ENCODE data around the gene RMC1.
A peak's percentile ranks its signal among the peaks of the same experiment; 100 is the strongest.

Gene RMC1

DNA sequence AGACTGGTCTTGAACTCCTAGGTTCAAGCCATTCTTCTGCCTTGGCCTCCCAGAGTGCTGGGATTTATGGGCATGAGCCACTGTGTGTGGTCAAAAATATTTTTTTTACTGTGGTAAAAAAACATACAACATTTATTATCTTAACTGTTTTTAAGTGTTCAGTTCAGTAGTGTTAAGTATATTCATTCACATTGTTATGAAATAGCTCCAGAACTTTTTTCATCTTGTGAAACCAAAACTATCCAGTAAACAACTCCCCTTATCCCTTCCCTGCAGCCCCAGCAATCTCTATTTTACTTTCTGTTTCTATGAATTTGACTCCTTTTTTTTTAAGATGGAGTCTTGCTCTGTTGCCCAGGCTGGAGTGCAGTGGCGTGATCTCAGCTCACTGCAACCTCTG lies 9.3 kb downstream of the RMC1 start:
- POLR2A ChIA-PET: no interaction called here
- TF ChIP-seq PKNOX1 (IDR thresholded peaks at IDR 0.05): no peak
- DNase-seq (ENCODE audit: extremely low spot score): no peak
- CTCF ChIA-PET: no interaction called here

DNA sequence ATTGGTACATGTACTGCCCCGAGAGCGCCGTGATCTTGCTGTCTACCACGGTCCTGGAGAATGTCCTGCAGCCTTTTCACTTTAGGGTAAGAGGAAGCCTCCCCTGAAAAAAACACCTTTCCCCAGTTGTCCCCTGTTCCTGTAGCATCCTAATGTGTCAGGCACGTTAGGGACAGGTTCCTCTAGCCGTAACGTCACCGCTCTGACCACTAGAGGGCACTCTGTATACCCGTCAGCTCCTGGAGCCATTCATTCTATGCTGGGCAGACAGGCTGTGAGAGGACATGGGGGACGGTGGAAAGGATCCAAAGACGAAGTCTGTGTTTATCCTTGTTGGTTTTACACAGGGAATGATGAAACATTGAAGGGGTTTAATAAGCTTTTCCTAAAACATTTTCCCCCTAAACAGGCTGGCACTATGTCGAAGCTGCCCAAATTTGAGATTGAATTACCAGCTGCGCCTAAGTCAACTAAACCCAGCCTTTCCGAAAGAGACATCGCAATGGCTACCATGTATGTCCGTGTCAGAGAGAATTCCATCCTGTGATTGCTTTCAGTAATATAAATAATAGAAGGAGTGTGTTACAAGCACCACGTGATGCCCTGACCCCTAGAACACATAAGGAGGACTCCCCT lies 12.7 kb downstream of the RMC1 start:
- peak; percentile 44 for TF ChIP-seq PKNOX1 (IDR thresholded peaks at IDR 0.05)
- no peak for TF ChIP-seq ZNF384 (IDR thresholded peaks at IDR 0.05)
- peak; percentile 88 for DNase-seq (ENCODE audit: extremely low spot score)
- ChIA-PET CTCF (interaction anchor here (0.6 to 1.9 kb wide), 11 partner anchors 10 to 281 kb away, joined by 3 to 12 read pairs (median 5); partner anchors contain the start of gene NPC1), POLR2A (interaction anchor here (1.1 kb wide), 1 partner anchor 63 kb away, joined by 4 read pairs; the partner anchor contains the start of gene RIOK3)

DNA sequence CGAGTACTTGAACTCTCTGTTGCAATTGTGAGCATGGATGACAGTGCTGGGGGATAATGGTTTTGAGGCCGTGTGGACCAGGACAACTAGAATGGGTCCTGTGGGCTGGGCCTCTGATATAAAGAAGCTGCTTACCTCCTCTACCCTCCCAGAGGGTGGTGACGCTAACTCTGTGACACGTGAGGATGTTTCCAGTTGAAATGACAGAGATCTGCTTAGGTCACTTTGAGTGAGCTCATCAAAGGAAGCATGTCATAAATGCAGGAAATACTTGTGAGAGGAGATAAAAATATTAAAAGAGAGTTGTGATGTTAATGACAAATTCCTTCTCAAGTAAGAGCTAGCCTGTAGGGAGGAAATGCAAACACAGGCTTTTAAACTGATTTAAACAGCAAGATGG lies 16.4 kb downstream of the RMC1 start:
- DNase-seq (ENCODE audit: extremely low spot score): no peak
- CTCF ChIA-PET: no interaction called here
- POLR2A ChIA-PET: no interaction called here
- TF ChIP-seq FOXM1 (IDR thresholded peaks at IDR 0.05; ENCODE audit: borderline replicate concordance) (no peak), SUZ12 (IDR thresholded peaks at IDR 0.05) (no peak), ELF4 (IDR thresholded peaks at IDR 0.05) (no peak), ZNF384 (IDR thresholded peaks at IDR 0.05) (no peak), BHLHE40 (IDR thresholded peaks at IDR 0.05; ENCODE audit: borderline replicate concordance) (no peak), TARDBP (IDR thresholded peaks at IDR 0.05) (no peak), HDGF (IDR thresholded peaks at IDR 0.05; ENCODE audit: borderline replicate concordance) (no peak), NFRKB (IDR thresholded peaks at IDR 0.05) (no peak), L3MBTL2 (conservative IDR thresholded peaks at IDR 0.05) (no peak)

GRCh38 chr18:23521271-23521670 lies 18.0 kb downstream of the RMC1 start:
- DNase-seq (ENCODE audit: extremely low spot score): no peak
- no peak for TF ChIP-seq CTBP1 (IDR thresholded peaks at IDR 0.05; ENCODE audit: borderline replicate concordance)
- no peak for TF ChIP-seq TARDBP (IDR thresholded peaks at IDR 0.05)
- no peak for TF ChIP-seq ELF4 (IDR thresholded peaks at IDR 0.05)
- TF ChIP-seq LEF1 (IDR thresholded peaks at IDR 0.05; ENCODE audit: borderline replicate concordance): no peak
- no peak for TF ChIP-seq FOXK2 (IDR thresholded peaks at IDR 0.05)
- TF ChIP-seq BHLHE40 (IDR thresholded peaks at IDR 0.05; ENCODE audit: borderline replicate concordance): no peak
- TF ChIP-seq ARNT (IDR thresholded peaks at IDR 0.05): no peak
- TF ChIP-seq ZNF384 (IDR thresholded peaks at IDR 0.05): no peak
- ChIA-PET CTCF (no interaction called here), POLR2A (no interaction called here)

DNA sequence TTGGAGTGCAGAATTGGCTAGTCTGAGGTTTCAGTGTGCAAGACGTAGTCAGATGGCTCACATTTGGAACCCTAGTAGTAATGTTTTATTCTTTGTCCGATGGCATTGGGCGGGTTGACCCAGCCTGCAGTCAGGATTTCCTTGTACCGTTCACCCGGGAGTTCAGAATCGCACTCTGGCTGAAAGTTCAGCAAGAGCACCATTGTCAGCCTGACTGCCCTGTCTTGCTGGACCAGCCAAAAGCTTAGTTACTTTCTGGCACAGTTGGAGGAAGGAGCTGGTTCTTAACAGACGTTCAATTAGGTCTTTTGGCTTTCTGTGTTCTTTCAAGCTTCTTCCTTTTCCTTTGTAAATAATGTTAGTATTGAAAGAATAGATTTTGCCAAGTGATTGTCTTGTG lies 18.6 kb downstream of the RMC1 start:
- no peak for TF ChIP-seq L3MBTL2 (conservative IDR thresholded peaks at IDR 0.05)
- TF ChIP-seq BHLHE40 (IDR thresholded peaks at IDR 0.05; ENCODE audit: borderline replicate concordance): no peak
- no peak for TF ChIP-seq HDGF (IDR thresholded peaks at IDR 0.05; ENCODE audit: borderline replicate concordance)
- TF ChIP-seq SUZ12 (IDR thresholded peaks at IDR 0.05): no peak
- no peak for TF ChIP-seq FOXA1 (IDR thresholded peaks at IDR 0.05)
- TF ChIP-seq NFRKB (IDR thresholded peaks at IDR 0.05): no peak
- TF ChIP-seq LEF1 (IDR thresholded peaks at IDR 0.05; ENCODE audit: borderline replicate concordance): no peak
- no peak for TF ChIP-seq ARNT (IDR thresholded peaks at IDR 0.05)
- TF ChIP-seq CTBP1 (IDR thresholded peaks at IDR 0.05; ENCODE audit: borderline replicate concordance): no peak
- TF ChIP-seq ZNF384 (IDR thresholded peaks at IDR 0.05): no peak
- no peak for TF ChIP-seq PKNOX1 (IDR thresholded peaks at IDR 0.05)
- no peak for TF ChIP-seq SP1 (IDR thresholded peaks at IDR 0.05)
- TF ChIP-seq FOXM1 (IDR thresholded peaks at IDR 0.05; ENCODE audit: borderline replicate concordance): no peak
- TF ChIP-seq TARDBP (IDR thresholded peaks at IDR 0.05): no peak
- no peak for TF ChIP-seq ELF4 (IDR thresholded peaks at IDR 0.05)
- no peak for TF ChIP-seq FOXK2 (IDR thresholded peaks at IDR 0.05)
- no peak for DNase-seq (ENCODE audit: extremely low spot score)
- ChIA-PET POLR2A (interaction anchor here (1.3 kb wide), 1 partner anchor 84 kb away, joined by 3 read pairs; a partner anchor contains a TSS), CTCF (interaction anchor here (1.2 kb wide), 1 partner anchor 66 kb away, joined by 3 read pairs; no protein-coding TSS in a partner anchor)

- ChIA-PET CTCF (interaction anchor here (0.7 to 0.9 kb wide), 2 partner anchors 9 to 25 kb away, joined by 3 to 4 read pairs; no protein-coding TSS in a partner anchor), POLR2A (no interaction called here)
- no peak for TF ChIP-seq BHLHE40 (IDR thresholded peaks at IDR 0.05; ENCODE audit: borderline replicate concordance)
- DNase-seq (ENCODE audit: extremely low spot score): no peak
Measured at GRCh38 chr18:23523429-23524212, 20.3 kb downstream of the RMC1 start.

GRCh38 chr18:23524213-23524707 lies 20.9 kb downstream of the RMC1 start:
- no peak for DNase-seq (ENCODE audit: extremely low spot score)
- ChIA-PET CTCF (interaction anchor here (0.7 to 0.9 kb wide), 2 partner anchors 9 to 26 kb away, joined by 3 to 4 read pairs; no protein-coding TSS in a partner anchor), POLR2A (no interaction called here)
- TF ChIP-seq LEF1 (IDR thresholded peaks at IDR 0.05; ENCODE audit: borderline replicate concordance) (no peak), NFRKB (IDR thresholded peaks at IDR 0.05) (no peak), BHLHE40 (IDR thresholded peaks at IDR 0.05; ENCODE audit: borderline replicate concordance) (no peak), ARNT (IDR thresholded peaks at IDR 0.05) (no peak), FOXM1 (IDR thresholded peaks at IDR 0.05; ENCODE audit: borderline replicate concordance) (no peak)
